GM21723 (cell line): Measurements from ENCODE around the gene DAO.
A peak's percentile ranks its signal among the peaks of the same experiment; 100 is the strongest.
"Not testable (repeated sequence)": the region's sequence is repeated elsewhere in the genome, so short reads cannot be mapped to it uniquely, and the experiment has no call there.

Experiments
- ATAC-seq: cut with Tn5 transposase; IDR thresholded peaks from one replicate; pipeline ENCODE4 v1.9.1; 2021; ENCODE audit warnings: mild to moderate bottlenecking, moderate library complexity; ENCODE audit not compliant: unreplicated experiment

The DAO gene

GRCh38 chr12:108849660-108850059 is 30.2 kb upstream of the DAO start:
- no peak for ATAC-seq

- ATAC-seq, result peak; percentile 68
Measured at GRCh38 chr12:108850854-108851573, 28.9 kb upstream of the DAO start.

- no peak for ATAC-seq
Measured at GRCh38 chr12:108852674-108853309, 27.1 kb upstream of the DAO start.

- no peak for ATAC-seq
Measured at GRCh38 chr12:108853426-108853825, 26.5 kb upstream of the DAO start.

GRCh38 chr12:108853981-108854446 is 25.9 kb upstream of the DAO start:
- no peak for ATAC-seq

GRCh38 chr12:108854451-108855283 is 25.2 kb upstream of the DAO start:
- ATAC-seq, result no peak

- ATAC-seq, result no peak
Measured at GRCh38 chr12:108855284-108856169, 24.4 kb upstream of the DAO start.

GRCh38 chr12:108856170-108856427 is 23.8 kb upstream of the DAO start:
- ATAC-seq, result no peak

- ATAC-seq, result peak; percentile 32
Measured at GRCh38 chr12:108856428-108857157, 23.3 kb upstream of the DAO start.

- ATAC-seq, result no peak
Measured at GRCh38 chr12:108857158-108857407, 22.8 kb upstream of the DAO start.

GRCh38 chr12:108858311-108859074 is 21.4 kb upstream of the DAO start:
- ATAC-seq, result no peak

- not testable (repeated sequence) for ATAC-seq
Measured at GRCh38 chr12:108859141-108859922, 20.6 kb upstream of the DAO start.

GRCh38 chr12:108859923-108860291 is 20.0 kb upstream of the DAO start:
- ATAC-seq, result no peak

- ATAC-seq, result no peak
Measured at GRCh38 chr12:108860443-108860842, 19.4 kb upstream of the DAO start.

GRCh38 chr12:108861878-108862587 is 17.9 kb upstream of the DAO start:
- peak; percentile 30 for ATAC-seq

GRCh38 chr12:108862588-108862959 is 17.3 kb upstream of the DAO start:
- no peak for ATAC-seq

GRCh38 chr12:108865169-108865568 is 14.7 kb upstream of the DAO start:
- ATAC-seq, result no peak

GRCh38 chr12:108866083-108866482 is 13.8 kb upstream of the DAO start:
- not testable (repeated sequence) for ATAC-seq
